IPS DF 4.7 (cell line): ENCODE results near the gene KISS1.

Experiments used
- DNase-seq: peaks from one replicate; pipeline ENCODE4 v3.0.0-alpha.2; 2013; ENCODE audit warnings: low spot score; ENCODE audit errors: extremely low read depth

Gene KISS1

GRCh38 chr1:204141131-204141530 is 55.2 kb downstream of the KISS1 start:
- no peak for DNase-seq
